Right lobe of liver (tissue), 6 donors: Measurements from ENCODE around the gene IGF2BP3. TPM values are rescaled to one million over a fixed set of nuclear protein-coding genes. Genes with fewer than 3 reads are reported as not detected.

Experiments
- ATAC-seq, 4 donors: fragments of 200-7000 bp; cut with Tn5 transposase; one replicate each; pipeline ENCODE4 v1.9.1; 2020; ENCODE audit warnings: mild to moderate bottlenecking in 4 of 4, moderate library complexity in 4 of 4
- DNase-seq, 3 donors: peaks; one replicate each; pipeline ENCODE4 v3.0.0-alpha.2; 2020
- H3K27ac ChIP-seq, 3 donors: fragments of 200-600 bp; one replicate each; pipeline ENCODE4 v1.8.0; 2022
- H3K27me3 ChIP-seq, 2 donors: fragments of 200-600 bp; one replicate each; pipeline ENCODE4 v1.8.0; 2022
- H3K36me3 ChIP-seq, 4 donors: fragments of 200-600 bp; sonication (generic) in 1 of 4; one replicate each; pipeline versions ENCODE4 v1.5.1 to v1.8.0; 2017 to 2022; ENCODE audit warnings: control low read depth in 1 of 4
- H3K4me1 ChIP-seq, 4 donors: fragments of 200-600 bp; sonication (generic) in 1 of 4; one replicate each; pipeline versions ENCODE4 v1.5.1 to v1.8.0; 2017 to 2022; ENCODE audit warnings: control low read depth in 1 of 4
- H3K4me3 ChIP-seq, 3 donors: fragments of 200-600 bp; one replicate each; pipeline ENCODE4 v1.8.0; 2022
- H3K9me3 ChIP-seq, 4 donors: fragments of 200-600 bp; sonication (generic) in 1 of 4; one replicate each; pipeline versions ENCODE4 v1.5.1 to v1.8.0; 2017 to 2022; ENCODE audit warnings: control low read depth in 1 of 4
- POLR2A ChIP-seq: fragments of 450-650 bp; IDR thresholded peaks from one replicate; pipeline ENCODE4 v1.6.1; 2017; ENCODE audit warnings: antibody characterized with exemption, mild to moderate bottlenecking
- WGBS: methylation state at CpG from one replicate; pipeline ENCODE4 v1.1.6; 2018; ENCODE audit warnings: low coverage, low lambda C conversion rate; ENCODE audit not compliant: insufficient coverage; ENCODE audit errors: missing lambda C conversion rate; 5-methylcytosine and 5-hydroxymethylcytosine counted together
- intact Hi-C, 2 donors: fragments of 100-400 bp; cut with DNase I; formaldehyde crosslinking; loops; one replicate each; pipeline versions ENCODE4 v1.11.2 to v1.14.1; 2022
- total RNA-seq, 6 experiments: library from RNA; depleted of rRNA in 2 of 6; stranded (reverse); fragments of >200 nt in 2 of 6; fragmentation: NEBNext Ultra II Directional in 3 of 6; extraction: Animal tissue kit (Norgen Biotek cat#: 25700) in 3 of 6; gene quantifications; one replicate each; pipeline versions ENCODE4 v1.1.0 to v1.2.4, GENCODE V29; 2016 to 2023
- TF ChIP-seq, protein P1 (sequence below), 4 donors: fragments of 200-600 bp in 3 of 4; fragments of 450-650 bp in 1 of 4; IDR thresholded peaks; one replicate each; pipeline versions ENCODE4 v1.5.1 to v1.8.0; 2016 to 2022; ENCODE audit warnings: antibody characterized with exemption in 4 of 4, mild to moderate bottlenecking in 2 of 4
- donor health status: DM: no; HTN: yes; CAD: no.
- donor health status: DM: no; HTN: no; CAD: no.
- donor health status: DM: no; HTN: no; CAD: no.
- donor health status: DM: no; HTN: yes; CAD: no.
- donor health status: DM: no; HTN: yes; CAD: no.

IGF2BP3 gene
- total RNA-seq, 6 experiments from 2014 or later, result 0.12 to 0.64 (median 0.19) TPM; not detected in 1

GRCh38 chr7:23380961-23381360, 89.3 kb downstream of the IGF2BP3 start:
- Histone ChIP-seq H3K4me1 (no peaks in the 10 kb centered on the region), H3K27me3 (no peaks in the 10 kb centered on the region), H3K9me3 (no peaks in the 10 kb centered on the region), H3K27ac (no peak overlapping the region), H3K36me3 (no peaks in the 10 kb centered on the region), H3K4me3 (no peak overlapping the region)
- 86% methylated on average over 3 of the region's 3 CpGs for WGBS
- TF ChIP-seq, protein P1, sequence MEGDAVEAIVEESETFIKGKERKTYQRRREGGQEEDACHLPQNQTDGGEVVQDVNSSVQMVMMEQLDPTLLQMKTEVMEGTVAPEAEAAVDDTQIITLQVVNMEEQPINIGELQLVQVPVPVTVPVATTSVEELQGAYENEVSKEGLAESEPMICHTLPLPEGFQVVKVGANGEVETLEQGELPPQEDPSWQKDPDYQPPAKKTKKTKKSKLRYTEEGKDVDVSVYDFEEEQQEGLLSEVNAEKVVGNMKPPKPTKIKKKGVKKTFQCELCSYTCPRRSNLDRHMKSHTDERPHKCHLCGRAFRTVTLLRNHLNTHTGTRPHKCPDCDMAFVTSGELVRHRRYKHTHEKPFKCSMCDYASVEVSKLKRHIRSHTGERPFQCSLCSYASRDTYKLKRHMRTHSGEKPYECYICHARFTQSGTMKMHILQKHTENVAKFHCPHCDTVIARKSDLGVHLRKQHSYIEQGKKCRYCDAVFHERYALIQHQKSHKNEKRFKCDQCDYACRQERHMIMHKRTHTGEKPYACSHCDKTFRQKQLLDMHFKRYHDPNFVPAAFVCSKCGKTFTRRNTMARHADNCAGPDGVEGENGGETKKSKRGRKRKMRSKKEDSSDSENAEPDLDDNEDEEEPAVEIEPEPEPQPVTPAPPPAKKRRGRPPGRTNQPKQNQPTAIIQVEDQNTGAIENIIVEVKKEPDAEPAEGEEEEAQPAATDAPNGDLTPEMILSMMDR (IDR thresholded peaks at IDR 0.05), result no peak
- no peak for TF ChIP-seq POLR2A
- no peak for DNase-seq
- ATAC-seq, result no peak
- intact Hi-C loops, result no loop called here

DNA sequence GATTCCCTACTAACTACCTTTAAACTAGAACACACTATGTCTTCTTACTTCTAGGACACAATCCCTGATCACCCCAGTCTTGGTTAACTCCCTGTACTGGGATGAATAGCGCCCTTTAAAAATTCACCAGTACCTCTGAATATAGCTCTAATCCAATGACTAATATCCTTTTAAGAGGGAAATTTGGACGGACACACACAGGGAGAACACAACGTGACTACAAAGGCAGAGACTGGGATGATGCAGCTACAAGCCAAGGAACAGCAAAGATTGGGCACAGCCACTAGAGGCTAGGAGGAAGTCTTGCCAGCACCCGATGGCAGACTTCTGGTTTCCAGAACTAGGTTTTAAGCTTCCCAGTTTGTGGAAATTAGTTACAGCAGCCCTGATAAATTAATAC, 89.7 kb downstream of the IGF2BP3 start:
- H3K27me3 ChIP-seq, result no peaks in the 10 kb centered on the region
- no peak for TF ChIP-seq POLR2A
- TF ChIP-seq, protein P1 (IDR thresholded peaks at IDR 0.05), result no peak
- H3K9me3 ChIP-seq, result no peaks in the 10 kb centered on the region
- WGBS, result 79% methylated on average over 4 of the region's 4 CpGs
- no peak for ATAC-seq
- H3K27ac ChIP-seq, result no peak overlapping the region
- no peak overlapping the region for H3K4me3 ChIP-seq
- intact Hi-C loops, result no loop called here
- no peak for DNase-seq
- H3K4me1 ChIP-seq, result no peaks in the 10 kb centered on the region
- no peaks in the 10 kb centered on the region for H3K36me3 ChIP-seq

GRCh38 chr7:23378996-23379395, 91.3 kb downstream of the IGF2BP3 start:
- H3K4me1 ChIP-seq, result no peaks in the 10 kb centered on the region
- H3K27ac ChIP-seq, result no peak overlapping the region
- no peaks in the 10 kb centered on the region for H3K27me3 ChIP-seq
- TF ChIP-seq POLR2A, result no peak
- TF ChIP-seq, protein P1 (IDR thresholded peaks at IDR 0.05), result no peak
- intact Hi-C loops, result no loop called here
- H3K9me3 ChIP-seq, result no peaks in the 10 kb centered on the region
- 88% methylated on average over 1 of the region's 1 CpG for WGBS
- no peak for ATAC-seq
- no peak for DNase-seq
- no peaks in the 10 kb centered on the region for H3K36me3 ChIP-seq
- H3K4me3 ChIP-seq, result no peak overlapping the region

- Histone ChIP-seq H3K36me3 (no peaks in the 10 kb centered on the region), H3K27ac (no peak overlapping the region), H3K4me1 (no peaks in the 10 kb centered on the region), H3K27me3 (no peaks in the 10 kb centered on the region), H3K4me3 (no peak overlapping the region), H3K9me3 (no peaks in the 10 kb centered on the region)
- no peak for DNase-seq
- 68% methylated on average over 3 of the region's 3 CpGs for WGBS
- no peak for ATAC-seq
- TF ChIP-seq POLR2A, result no peak
- TF ChIP-seq, protein P1 (IDR thresholded peaks at IDR 0.05), result no peak
- intact Hi-C loops, result no loop called here
These were observed 93.2 kb downstream of the IGF2BP3 start for GRCh38 chr7:23377134-23377533.
